BE2C (cell line): ENCODE results near the gene FAM168A.

Source experiments
- DNase-seq: peaks from one replicate; pipeline ENCODE4 v3.0.0-alpha.2; 2020
- H3K27me3 ChIP-seq: fragments of 250-450 bp; sonication (Bioruptor Pico); 2 replicates; pipeline ENCODE4 v1.5.1; 2020; ENCODE audit warnings: mild to moderate bottlenecking
- H3K36me3 ChIP-seq: fragments of 250-450 bp; sonication (Bioruptor Pico); 2 replicates; pipeline ENCODE4 v1.5.1; 2020; ENCODE audit warnings: mild to moderate bottlenecking
- H3K4me1 ChIP-seq: fragments of 250-450 bp; sonication (Bioruptor Pico); 2 replicates; pipeline ENCODE4 v1.5.1; 2020
- H3K4me3 ChIP-seq: 2 replicates; pipeline ENCODE4 v1.5.1; 2011; ENCODE audit warnings: low read depth, low read length
- H3K9me3 ChIP-seq: fragments of 250-450 bp; sonication (Bioruptor Pico); 2 replicates; pipeline ENCODE4 v1.5.1; 2020
- CTCF ChIP-seq: IDR thresholded peaks from 2 replicates; pipeline ENCODE4 v1.5.1; 2012; ENCODE audit warnings: mild to moderate bottlenecking, low read depth, low read length

FAM168A gene

GRCh38 chr11:73363147-73363546 is 234.8 kb downstream of the FAM168A start:
- no peak for TF ChIP-seq CTCF
- no peak for DNase-seq
- no peaks in the 10 kb centered on the region for H3K27me3 ChIP-seq
- peaks cover 32% of the 10 kb centered on the region for H3K36me3 ChIP-seq
- no peak overlapping the region for H3K4me3 ChIP-seq
- H3K4me1 ChIP-seq, result peaks cover 14% of the 10 kb centered on the region
- no peaks in the 10 kb centered on the region for H3K9me3 ChIP-seq

GRCh38 chr11:73361953-73362776 is 235.7 kb downstream of the FAM168A start:
- Histone ChIP-seq H3K36me3 (peaks cover 32% of the 10 kb centered on the region), H3K4me3 (no peak overlapping the region), H3K9me3 (no peaks in the 10 kb centered on the region), H3K27me3 (no peaks in the 10 kb centered on the region), H3K4me1 (peaks cover 18% of the 10 kb centered on the region)
- no peak for TF ChIP-seq CTCF
- no peak for DNase-seq

GRCh38 chr11:73360743-73361369 is 237.1 kb downstream of the FAM168A start:
- H3K36me3 ChIP-seq, result peaks cover 30% of the 10 kb centered on the region
- no peaks in the 10 kb centered on the region for H3K27me3 ChIP-seq
- no peak for DNase-seq
- TF ChIP-seq CTCF, result no peak
- peaks cover 18% of the 10 kb centered on the region for H3K4me1 ChIP-seq
- H3K9me3 ChIP-seq, result no peaks in the 10 kb centered on the region
- H3K4me3 ChIP-seq, result no peak overlapping the region

- H3K4me3 ChIP-seq, result no peak overlapping the region
- H3K9me3 ChIP-seq, result no peaks in the 10 kb centered on the region
- H3K36me3 ChIP-seq, result peaks cover 24% of the 10 kb centered on the region
- H3K4me1 ChIP-seq, result peaks cover 18% of the 10 kb centered on the region
- TF ChIP-seq CTCF, result peak; percentile 87
- H3K27me3 ChIP-seq, result no peaks in the 10 kb centered on the region
- DNase-seq, result peak; percentile 84
These were observed 237.8 kb downstream of the FAM168A start for GRCh38 chr11:73359930-73360742.

- DNase-seq, result peak; percentile 84
- TF ChIP-seq CTCF, result no peak
- H3K36me3 ChIP-seq, result peaks cover 22% of the 10 kb centered on the region
These were observed 238.6 kb downstream of the FAM168A start for GRCh38 chr11:73359341-73359740.

More at GRCh38 chr11:73359341-73359740, 238.6 kb downstream of the FAM168A start:
- Histone ChIP-seq H3K4me3 (0 out of 2 replicates have a peak overlapping the region, but pooled peaks have one; percentile 2), H3K27me3 (no peaks in the 10 kb centered on the region), H3K9me3 (no peaks in the 10 kb centered on the region), H3K4me1 (peaks cover 18% of the 10 kb centered on the region)
